GM04503 (cell line): ENCODE data around the gene CRB2.

Experiments
- DNase-seq: peaks from one replicate; pipeline ENCODE4 v3.0.0-alpha.2; 2012; ENCODE audit warnings: low read depth

The CRB2 gene

DNA sequence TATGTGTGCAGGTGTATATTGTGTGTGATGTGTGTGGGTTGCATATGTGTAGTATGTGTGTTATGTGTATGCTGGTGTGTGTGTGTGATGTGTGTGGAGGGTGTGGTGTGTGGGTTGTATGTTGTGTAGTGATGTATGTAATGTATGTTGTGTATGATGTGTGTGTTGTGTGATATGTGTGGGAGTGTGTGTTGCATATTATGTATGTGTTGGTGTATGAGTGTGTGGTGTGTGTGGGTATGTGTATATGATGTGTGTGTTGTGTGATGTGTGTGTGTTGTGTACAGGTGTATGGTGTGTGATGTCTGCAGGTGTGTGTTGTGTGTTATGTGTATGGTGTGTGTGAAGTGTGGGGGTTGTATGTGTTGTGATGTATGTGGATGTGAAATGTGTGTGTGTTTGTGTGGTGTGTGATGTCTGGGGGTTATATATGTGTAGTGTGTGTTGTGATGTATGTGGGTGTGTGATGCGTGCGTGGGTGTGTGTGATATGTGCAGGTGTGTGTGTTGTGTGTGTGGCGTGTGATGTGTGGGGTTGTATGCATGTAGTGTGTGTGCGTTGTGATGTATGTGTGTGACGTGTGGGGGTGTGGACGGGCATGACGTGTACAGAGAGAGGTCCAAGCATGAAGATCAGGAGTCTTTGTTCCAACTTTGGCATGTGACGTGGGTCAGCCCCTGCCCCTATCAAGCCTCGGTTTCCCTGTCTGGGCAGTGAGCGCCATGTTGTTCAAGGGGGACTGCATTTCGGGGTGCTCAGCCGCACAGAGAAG is 8.5 kb upstream of the CRB2 start:
- DNase-seq: no peak

DNA sequence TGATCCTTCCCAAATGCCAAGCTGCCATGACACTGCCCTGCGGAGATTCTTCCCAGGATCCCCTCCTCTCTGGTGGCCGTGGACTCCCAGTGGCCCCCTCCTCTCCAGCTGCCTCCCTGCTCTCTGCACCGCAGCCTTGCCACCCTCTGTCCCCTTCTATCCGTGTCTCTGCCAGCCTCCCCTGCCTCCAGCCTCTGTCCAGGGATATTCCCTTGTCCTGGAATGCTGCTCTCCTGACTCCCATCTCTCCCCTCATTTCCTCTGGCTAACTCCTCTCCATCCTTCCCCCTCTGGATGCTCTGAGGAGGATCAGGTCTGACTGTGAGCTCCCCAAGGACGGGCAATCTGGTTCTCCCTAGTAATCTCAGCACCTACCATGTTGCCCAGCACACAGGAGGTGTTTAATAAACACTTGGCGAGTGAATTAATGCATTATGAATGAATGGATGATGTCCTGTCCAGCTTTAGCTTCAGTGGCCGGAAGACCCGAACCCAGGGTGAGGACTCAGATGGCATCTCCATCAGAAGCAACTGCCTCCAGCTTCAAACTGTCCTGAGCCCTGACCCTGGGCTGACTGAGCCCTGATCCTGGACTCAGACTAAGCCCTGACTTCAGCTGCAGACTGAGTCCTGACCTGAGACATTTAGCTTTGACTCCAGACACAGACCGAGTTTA is 7.5 kb upstream of the CRB2 start:
- DNase-seq: no peak

DNA sequence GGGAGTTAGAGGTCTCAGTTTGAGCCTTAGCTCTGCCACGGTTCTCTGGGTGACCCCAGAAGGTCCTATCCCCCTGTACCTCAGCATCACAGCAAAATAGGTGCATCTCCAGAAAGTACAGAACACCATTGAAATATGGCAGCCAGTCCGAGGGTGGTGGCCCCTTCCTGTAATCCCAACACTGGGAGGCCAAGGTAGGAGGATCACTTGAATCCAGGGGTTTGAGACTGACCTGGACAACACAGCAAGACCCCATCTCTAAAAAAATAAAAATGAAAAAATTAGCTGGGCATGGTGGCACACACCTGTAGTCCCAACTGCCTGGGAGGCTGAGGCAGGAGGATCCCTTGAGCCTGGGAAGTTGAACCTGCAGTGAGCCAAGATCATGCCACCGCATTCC is 7.0 kb upstream of the CRB2 start:
- no peak for DNase-seq

DNA sequence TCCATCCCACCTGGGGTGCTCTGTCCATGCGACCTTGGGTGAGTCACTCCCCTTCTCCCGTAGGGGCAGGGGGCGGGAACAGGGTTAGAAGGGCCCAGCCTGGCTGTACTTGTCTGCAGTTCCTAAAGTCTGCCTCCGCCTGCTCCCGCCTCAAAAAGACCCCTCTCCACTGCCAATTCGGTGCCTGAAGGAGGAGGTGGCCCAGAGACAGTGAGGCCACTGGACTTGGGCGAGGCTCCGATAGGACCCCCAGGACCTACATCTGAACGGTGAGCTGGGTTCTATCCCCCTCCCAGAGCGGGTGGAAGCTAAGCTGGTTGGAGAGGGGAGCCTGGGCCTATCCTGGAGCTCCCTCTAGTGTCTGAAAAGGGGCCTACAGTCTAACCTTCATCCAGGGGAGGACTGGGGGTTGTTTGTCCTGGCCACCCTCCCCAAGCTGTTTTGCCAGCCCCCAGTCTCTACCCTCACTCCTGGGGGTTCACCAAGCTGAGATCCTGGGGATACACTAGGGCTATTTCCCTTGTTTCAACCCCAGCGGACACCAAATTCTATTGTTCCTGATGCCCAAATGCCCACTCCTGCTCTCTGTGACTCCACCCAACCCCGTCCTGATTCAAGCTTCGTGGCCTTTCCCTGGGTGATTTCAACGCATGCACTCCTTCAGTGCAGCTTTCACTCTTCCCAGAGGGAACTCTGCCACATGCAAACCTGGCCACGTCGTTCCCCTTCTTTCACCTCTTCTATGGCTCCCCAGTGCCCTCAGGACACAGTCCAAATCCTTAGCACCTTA is 6.1 kb upstream of the CRB2 start:
- DNase-seq: no peak

DNA sequence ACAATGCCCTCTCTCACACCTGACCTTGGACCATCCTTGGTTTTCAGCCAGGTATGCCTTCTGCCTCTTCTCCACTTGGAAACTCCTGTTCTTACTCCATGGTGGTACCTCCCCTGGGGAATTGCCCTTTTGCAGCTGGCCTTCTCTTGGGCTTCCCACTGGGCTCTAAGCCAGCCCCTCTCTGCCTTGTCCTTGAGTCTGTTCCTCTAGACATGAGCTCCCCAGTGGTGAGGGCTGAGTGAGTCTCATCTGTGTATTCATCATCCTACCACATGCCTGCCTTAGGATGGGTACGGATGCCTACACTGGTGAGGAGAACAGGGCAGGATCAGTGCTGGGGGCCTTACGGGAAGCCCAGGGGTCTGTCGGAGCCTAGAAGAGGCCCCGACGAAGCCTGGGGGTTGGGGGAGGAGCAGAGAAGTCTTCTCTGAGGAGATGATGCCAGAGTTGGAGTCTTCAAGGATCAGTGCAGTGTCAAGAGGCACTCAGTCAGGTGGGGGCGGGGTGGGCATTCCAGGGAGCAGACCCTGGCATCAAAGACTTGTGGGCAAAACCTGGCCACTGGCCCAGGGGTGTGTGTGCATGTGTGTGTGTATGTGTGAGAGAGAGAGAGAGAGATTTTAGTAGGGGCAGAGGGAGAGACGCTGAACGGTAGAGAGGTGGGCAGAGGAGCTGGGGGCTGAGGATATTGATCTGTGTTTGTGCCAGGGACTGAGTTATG is 5.2 kb upstream of the CRB2 start:
- no peak for DNase-seq

DNA sequence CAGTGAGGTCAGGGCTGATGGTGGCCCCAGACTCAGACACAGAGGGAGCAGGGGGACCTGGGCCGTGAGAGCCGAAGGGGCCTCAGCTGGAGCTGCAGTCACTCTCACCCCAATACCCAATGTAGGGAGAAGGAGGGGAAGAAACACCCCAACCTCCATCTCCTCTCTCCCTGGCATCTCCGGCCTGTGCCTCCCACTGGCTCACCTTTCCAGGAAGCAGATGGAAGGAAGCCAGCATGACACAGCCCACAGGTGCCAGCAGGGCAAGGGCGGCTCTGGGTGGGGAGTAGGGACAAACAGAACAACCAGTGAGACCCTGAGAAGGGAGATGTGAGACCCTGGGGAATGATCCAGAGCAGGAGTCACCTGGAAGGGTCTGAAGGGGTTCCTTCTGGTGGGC is 3.0 kb upstream of the CRB2 start:
- DNase-seq: no peak

DNA sequence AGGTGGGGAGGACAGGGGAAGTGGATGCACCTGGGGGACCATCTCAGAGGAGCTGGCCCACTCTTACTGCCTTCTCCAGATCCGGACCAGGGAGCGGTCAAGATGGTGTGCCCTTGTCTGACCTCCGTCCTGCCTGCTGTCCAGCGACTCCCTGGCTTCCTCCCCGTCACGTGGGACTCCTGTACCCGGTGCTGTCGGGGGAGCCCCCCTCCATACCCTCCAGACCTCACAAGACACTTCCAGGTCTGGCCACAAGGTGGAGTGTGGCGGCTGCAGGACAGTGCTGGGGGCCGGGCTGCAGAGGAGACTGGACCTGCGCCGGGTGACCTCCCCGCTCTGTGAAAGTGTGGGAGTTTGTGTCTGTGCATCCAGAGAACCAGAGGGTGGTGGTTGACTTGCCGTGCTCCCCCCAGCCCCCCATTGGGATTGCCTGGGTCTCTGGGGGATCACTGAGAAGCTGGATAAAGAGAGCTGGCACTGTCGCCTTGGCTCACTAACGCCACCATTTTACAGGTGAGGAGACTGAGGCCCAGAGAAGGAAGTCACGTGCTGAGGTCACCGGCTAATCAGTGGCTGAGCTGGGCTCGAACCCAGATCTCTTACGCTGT is 1.9 kb upstream of the CRB2 start:
- no peak for DNase-seq

DNA sequence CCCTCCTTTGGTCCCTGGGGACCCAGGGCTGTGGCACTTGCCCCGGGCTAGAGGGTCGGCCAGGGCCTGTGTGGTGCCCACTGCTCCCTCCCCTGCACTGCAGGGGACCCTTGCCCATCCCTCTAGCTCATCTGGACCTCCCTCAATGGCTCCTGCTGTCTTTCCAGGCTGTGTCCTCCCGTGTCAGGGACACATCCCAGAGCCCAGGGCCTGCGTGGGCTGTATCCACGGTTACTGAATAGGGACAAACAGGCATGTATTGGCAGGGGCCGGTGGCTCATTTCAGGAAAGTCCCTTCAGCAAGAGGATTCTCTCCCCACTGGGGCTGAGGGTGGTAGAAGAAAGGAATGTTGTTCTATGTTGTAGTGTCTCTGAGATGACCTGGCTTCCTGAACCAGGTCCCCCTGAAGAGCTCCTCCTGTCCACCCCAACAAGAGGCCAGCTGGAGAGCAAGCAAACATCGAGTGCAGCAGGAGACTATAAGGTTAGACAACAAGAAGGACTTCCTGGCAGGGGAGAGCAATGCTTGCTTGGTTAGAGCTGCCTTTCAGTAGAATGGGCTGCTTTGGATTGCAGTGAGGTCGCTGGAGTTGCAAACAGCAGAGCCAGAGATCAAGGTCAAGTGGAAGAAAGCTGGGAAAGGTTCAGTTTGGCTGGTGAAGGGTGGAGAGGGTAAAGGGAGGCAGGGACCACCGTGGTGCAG is 1.0 kb upstream of the CRB2 start:
- DNase-seq: no peak

DNA sequence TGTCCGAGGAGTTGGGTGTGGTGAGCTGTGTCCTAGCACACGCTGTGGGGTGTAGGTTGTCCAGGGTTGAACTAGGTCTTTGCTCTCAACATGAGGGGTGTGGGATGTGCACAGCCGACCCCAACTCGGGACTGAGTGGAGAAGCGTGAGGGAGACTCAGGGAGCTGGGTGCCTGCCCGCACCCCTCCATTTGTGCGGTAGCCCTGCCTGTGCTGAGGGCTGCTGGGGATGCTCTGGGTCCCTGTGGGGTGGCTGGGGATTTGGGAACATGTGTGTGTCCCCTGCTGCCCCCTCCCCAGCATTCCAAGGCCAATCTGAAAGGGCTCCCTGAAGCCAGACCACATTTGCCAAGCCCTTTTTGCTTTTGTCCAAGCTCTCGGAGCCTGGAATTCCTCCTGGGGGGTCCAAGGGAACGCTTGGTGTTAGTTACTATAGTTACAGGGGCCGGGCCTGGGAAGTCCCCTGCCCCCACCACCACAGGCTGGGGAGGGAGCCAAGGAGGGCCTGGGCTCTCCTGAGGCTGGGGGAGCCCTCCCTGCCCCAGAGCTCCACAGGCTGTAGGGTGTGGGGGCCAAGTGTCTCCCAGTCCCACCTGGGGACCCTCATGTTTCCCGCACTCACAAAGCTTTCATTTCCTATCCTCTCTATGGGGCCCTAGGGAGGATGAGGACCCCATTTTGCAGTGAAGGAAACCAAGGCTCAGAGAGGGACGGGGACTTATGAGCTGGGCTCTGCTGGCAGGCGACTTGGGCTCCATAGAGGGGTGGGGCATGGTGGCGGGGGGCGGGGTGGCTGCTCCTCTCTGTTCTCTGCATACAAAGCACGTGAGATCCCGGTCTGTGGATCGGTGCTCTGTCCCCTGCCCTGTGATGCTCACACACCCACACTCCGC is 1.1 kb downstream of the CRB2 start:
- DNase-seq: no peak

DNA sequence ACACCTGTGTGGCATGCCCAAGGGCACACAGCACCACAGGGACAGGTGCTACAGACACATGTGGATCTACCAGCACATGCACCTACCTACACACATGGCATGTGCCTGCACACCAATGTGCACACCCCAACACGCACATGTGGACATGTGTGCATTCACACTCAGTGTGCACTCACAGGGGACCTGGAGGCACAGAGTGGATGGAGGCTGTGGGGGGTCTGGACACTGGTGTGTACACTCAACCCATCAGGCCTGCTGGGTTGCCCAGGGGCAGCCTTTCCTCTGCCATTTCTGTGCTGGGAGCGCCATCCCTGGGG is 1.7 kb downstream of the CRB2 start:
- no peak for DNase-seq

DNA sequence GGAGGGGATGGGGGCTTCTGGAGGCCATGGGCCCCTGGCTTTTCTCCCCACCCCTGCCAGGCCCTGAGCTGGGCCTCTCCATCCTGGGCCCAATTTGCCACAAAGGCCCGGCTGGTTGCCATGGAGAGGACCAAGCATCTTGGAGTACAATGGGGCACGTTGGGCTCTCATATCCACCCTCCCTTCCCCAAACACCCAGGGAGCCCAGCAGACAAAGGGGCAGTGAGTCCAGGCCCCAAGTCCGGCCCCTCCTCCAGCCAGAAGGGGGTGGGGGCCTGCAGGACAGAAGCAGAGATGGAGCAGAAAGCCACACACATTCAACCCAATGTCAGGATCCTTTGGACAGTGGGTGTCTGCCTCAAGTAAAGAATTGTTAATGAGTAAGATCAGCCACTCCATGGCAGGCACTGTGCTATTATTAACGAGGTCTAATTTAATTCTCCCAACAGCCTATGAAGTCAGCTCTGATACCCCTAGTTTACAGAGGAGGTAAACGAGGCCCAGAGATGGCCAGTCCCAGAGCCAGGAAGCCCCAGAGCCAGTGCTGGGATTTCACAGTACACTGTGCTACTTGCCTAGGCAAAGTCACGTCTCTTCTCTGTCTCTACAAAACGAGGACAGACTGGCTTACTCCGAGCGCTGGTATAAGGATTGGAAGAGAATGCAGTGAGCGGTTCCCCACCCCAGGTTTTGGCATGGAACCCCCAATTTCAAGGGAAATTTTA is 2.3 kb downstream of the CRB2 start:
- no peak for DNase-seq

DNA sequence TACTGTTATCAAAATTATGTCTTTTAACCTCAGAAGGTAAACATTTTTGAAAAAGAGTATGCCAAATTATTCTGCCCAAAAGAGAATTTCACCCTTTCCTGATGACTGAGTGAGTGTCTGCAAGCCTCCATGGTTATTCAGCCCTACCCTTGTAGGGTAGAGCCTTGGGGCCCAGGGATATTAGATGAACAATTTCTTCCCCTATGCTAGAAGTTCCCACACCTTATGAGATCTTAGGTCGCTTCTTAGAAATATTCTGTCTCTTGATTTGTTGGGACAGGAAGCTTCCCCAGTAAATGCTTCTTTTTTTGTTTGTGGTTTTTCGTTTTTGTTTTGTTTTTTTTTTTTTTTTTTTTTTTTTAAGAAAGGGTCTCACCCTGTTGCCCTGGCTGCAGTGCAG is 3.1 kb downstream of the CRB2 start:
- DNase-seq: no peak

DNA sequence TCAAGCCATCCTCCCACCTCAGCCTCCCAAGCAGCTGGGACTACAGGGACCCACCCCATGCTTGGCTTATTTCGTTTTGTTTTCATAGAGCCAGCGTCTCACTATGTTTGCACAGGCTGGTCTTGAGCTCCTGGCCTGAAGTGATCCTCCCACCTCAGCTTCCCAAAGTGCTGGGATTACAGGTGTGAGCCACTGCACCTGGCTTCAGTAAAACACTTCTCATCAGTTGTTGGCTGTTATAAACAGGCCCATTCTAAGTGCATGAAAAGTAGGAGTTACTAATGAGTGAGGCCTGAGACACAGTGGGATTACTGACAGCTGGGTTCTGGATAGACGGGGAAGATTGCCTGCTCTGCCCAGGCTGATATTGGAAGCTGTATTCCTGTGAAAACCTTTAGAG is 3.5 kb downstream of the CRB2 start:
- DNase-seq: no peak

DNA sequence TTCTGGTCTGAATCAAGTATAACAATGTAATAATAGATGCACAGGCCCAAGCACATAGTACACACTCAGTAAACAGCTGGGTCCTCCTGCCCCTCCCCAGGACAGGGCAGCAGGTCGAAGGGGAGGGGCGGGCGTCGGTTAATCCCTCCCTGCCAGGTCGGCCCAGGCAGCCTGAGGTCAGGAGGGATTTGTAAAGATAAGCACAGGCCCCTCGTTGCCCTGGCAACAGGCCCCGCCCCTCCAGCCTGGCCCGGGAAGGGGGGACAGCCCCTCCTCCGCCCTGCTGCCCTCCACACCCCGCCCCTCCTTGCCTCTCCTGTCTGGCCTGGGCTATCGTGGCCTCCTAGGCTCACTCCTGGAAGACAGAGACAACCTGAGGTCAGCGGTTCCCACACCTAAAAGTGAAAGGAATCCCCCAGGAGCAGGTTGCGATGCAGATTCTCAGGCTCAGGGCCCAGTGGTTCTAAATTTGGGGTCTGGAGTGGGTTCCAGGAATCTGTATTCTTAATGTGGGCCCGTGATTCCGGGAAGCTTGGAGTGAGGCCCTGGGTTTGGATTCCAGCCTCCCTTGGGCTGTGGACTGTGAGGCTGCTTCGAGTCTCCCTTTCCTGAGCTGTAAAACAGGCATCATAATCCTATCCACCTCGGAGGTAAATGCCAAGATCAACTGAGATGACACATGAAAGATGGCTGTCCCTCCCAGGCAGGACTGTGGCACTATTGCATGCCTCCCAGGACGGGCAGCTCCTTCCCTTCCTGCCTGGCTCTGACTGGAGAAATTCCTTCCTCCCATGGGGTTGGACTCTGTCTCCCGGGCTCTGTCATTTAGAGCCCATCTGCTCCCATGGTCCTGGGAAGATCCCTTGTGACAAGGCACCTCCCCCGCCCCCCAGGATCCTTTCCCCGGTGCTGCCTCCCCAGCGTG is 4.4 kb downstream of the CRB2 start:
- DNase-seq: no peak

DNA sequence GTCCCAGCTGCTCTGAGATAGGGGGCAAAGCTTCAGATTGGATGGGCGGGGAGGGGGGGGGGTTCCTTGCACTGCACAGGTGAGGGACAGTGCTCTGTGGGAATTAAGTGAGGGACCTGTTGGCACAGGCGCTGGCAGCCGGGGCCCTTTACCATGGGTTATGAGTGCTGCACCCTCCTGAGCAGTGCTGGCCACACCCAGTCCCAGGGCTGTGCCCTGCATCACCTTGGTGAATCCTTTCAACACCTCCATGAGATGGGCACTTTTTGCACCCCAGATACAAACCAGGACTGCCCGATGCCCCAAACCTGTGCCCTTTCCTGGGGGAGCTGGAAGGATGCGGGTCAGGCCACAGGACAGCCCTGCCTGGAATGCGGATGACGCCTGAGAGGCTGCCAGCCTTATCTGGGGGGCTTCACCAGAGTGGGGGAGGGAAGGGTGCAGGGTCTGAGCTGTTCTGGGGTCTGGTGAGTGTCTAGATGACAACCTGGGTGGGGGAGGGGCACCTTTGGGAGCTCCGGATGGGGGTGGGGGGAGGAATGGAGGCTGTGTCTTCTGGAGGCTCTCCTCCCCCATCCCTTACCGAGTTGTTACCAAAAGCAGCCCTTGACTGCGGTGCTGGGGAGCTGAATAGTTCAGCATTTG is 5.2 kb downstream of the CRB2 start:
- no peak for DNase-seq

DNA sequence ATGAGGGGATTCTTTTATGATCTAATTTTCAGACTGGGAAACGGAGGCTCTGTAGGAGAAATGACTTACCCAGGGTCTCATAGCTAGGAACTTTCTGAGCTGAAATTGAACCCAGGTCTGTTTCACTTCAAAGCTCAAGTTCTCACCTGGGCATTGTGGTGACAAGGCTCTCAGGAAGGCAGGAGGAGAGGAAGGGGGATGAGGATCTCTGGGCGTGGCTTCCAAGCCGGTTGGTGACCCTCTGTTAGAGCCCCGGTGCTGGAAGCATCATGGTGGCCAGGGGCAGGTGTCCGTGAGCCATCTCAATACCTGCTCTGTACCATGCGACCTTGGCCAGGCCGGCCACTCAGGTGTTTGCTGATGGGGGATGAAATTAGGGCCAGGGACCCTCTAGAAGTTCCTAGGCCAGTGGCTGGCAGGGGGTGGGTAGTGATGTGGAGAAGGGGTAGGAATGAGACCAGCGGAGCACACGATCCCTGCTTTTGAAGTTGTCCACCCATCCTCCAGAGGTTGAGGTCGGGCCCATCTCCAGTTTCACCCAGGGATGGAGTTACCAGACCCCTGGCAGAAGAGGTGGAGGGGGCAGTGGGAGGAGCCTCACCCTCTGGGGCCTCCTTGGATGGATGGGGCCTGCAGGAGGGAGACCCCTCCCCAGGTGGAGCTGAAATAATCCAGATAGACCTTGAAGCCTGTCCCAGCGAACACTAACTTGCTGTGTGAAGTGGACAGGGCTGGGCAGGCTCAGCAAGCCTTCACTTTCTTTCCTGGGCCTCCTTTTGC is 5.9 kb downstream of the CRB2 start:
- no peak for DNase-seq

DNA sequence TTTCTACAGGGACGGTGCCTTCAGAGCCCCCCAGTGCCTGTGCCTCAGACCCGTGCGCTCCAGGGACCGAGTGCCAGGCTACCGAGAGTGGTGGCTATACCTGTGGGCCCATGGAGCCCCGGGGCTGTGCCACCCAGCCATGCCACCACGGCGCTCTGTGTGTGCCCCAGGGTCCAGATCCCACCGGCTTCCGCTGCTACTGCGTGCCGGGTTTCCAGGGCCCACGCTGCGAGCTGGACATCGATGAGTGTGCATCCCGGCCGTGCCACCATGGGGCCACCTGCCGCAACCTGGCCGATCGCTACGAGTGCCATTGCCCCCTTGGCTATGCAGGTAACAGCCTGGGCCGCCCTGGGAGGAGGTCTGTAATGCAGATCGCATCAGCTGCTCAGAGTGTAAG is 6.9 kb downstream of the CRB2 start:
- DNase-seq: no peak
